22Rv1 (cell line): ENCODE results near the gene DRAM2.

Experiments
- CTCF ChIP-seq: fragments of 450-650 bp; IDR thresholded peaks from 2 replicates; pipeline ENCODE4 v1.5.1; 2017; ENCODE audit warnings: mild to moderate bottlenecking
- ZFX ChIP-seq: fragments of 450-650 bp; IDR thresholded peaks from 2 replicates; pipeline ENCODE4 v1.6.1; 2017; ENCODE audit warnings: antibody characterized with exemption, borderline replicate concordance

GRCh38 chr1:111141245-111142220 lies 1.6 kb upstream of the DRAM2 start:
- TF ChIP-seq CTCF (no peak), ZFX (no peak)
